HCT116 (cell line): ENCODE data around the gene MIB2. TPM values are rescaled to one million over a fixed set of nuclear protein-coding genes. Genes with fewer than 3 reads are reported as not detected.

ENCODE experiments used
- ATAC-seq: fragments of 200-7000 bp; cut with Tn5 transposase; 2 replicates; pipeline ENCODE4 v1.9.1; 2020; ENCODE audit warnings: mild to moderate bottlenecking, moderate library complexity
- BruUV-seq: library from RNA; stranded (reverse); fragments of 400-500 nt; replicated peaks from 2 replicates; lab custom pipeline; 2021; lab: Mats Ljungman, UMichigan
- CTCF ChIA-PET: fragments of 300-600 bp; sonication (Branson Sonifier 250); formaldehyde crosslinking; loops from one replicate; lab custom pipeline; 2021; ENCODE audit warnings: antibody characterized with exemption; lab: Charles Lee
- POLR2A ChIA-PET: fragments of 300-600, 350-600 bp; sonication (Branson Sonifier 250); formaldehyde crosslinking; loops from one replicate; lab custom pipeline; 2021; ENCODE audit warnings: antibody characterized with exemption; lab: Charles Lee
- RAD21 ChIA-PET, 2 experiments: fragments of 300-600 bp; sonication (Branson Sonifier 250); formaldehyde crosslinking; loops; one replicate each; lab custom pipeline; 2023; ENCODE audit warnings: low total read pairs in 2 of 2; ENCODE audit not compliant: uncharacterized antibody in 2 of 2, unreplicated experiment in 2 of 2, low non-redundant PET in 1 of 2; lab: Charles Lee
- DNase-seq: peaks from one replicate; pipeline ENCODE4 v3.0.0-alpha.2; 2010; ENCODE audit warnings: low read depth, low spot score
- H2AFZ ChIP-seq: fragments of 200-600 bp; shearing (Covaris generic), sonication (generic); 2 replicates; pipeline ENCODE4 v1.6.1; 2017; ENCODE audit warnings: low read depth, mixed run types, mixed read lengths, antibody characterized with exemption, low read length; ENCODE audit not compliant: poor library complexity, severe bottlenecking
- H3K27ac ChIP-seq: 2 replicates; pipeline ENCODE4 v1.5.1; 2012; ENCODE audit warnings: low read depth, low read length
- H3K27me3 ChIP-seq: fragments of 200-600 bp; sonication (generic); 2 replicates; pipeline ENCODE4 v1.6.1; 2016; ENCODE audit warnings: mixed run types, low read length, mixed read lengths; ENCODE audit not compliant: insufficient read depth
- H3K36me3 ChIP-seq, 2 experiments: fragments of 200-500 bp in 1 of 2; fragments of 200-600 bp in 1 of 2; sonication (Bioruptor generic) in 1 of 2; sonication (generic) in 1 of 2; 2 replicates each; pipeline versions ENCODE4 v1.5.1 to v1.6.1; 2014 to 2016; ENCODE audit warnings: low read length in 2 of 2, inconsistent platforms in 1 of 2, mixed read lengths in 1 of 2, mixed run types in 1 of 2; ENCODE audit not compliant: insufficient read depth in 2 of 2, control insufficient read depth in 1 of 2
- H3K4me1 ChIP-seq, 2 experiments: fragments of 200-600 bp in 1 of 2; sonication (generic) in 1 of 2; 2 replicates each; pipeline versions ENCODE4 v1.5.1 to v1.6.1; 2012 to 2017; ENCODE audit warnings: low read length in 2 of 2, inconsistent platforms in 1 of 2, mild to moderate bottlenecking in 1 of 2, mixed read lengths in 1 of 2, mixed run types in 1 of 2, moderate library complexity in 1 of 2; ENCODE audit not compliant: insufficient read depth in 2 of 2, control insufficient read depth in 1 of 2
- H3K4me2 ChIP-seq: fragments of 200-600 bp; sonication (generic); 2 replicates; pipeline ENCODE4 v1.6.1; 2017; ENCODE audit warnings: mixed run types, low read length, mixed read lengths
- H3K4me3 ChIP-seq, 2 experiments: fragments of 200-600 bp in 1 of 2; sonication (generic) in 1 of 2; replicated peaks in 1 of 2; 2 replicates each; pipeline ENCODE4 v1.5.1; 2011 to 2016; ENCODE audit warnings: low read length in 2 of 2, control low read depth in 1 of 2, low read depth in 1 of 2, mild to moderate bottlenecking in 1 of 2, mixed read lengths in 1 of 2, mixed run types in 1 of 2
- H3K79me2 ChIP-seq: fragments of 200-600 bp; sonication (generic); 2 replicates; pipeline ENCODE4 v1.6.1; 2017; ENCODE audit warnings: mild to moderate bottlenecking, mixed run types, low read length, moderate library complexity, mixed read lengths; ENCODE audit not compliant: insufficient read depth
- H3K9ac ChIP-seq: fragments of 200-600 bp; sonication (generic); 2 replicates; pipeline ENCODE4 v1.6.1; 2016; ENCODE audit warnings: low read length, mixed read lengths
- H3K9me2 ChIP-seq: fragments of 200-600 bp; sonication (generic), shearing (Covaris generic); 2 replicates; pipeline ENCODE4 v1.6.1; 2017; ENCODE audit warnings: mixed run types, mild to moderate bottlenecking, moderate library complexity; ENCODE audit not compliant: insufficient read depth
- H3K9me3 ChIP-seq, 2 experiments: fragments of 200-500 bp in 1 of 2; fragments of 200-600 bp in 1 of 2; sonication (Bioruptor generic) in 1 of 2; sonication (generic) in 1 of 2; 2 replicates each; pipeline ENCODE4 v1.6.1; 2014 to 2017; ENCODE audit warnings: low read length in 2 of 2, mixed read lengths in 2 of 2, inconsistent platforms in 1 of 2, low read depth in 1 of 2, mild to moderate bottlenecking in 1 of 2, mixed run types in 1 of 2, moderate library complexity in 1 of 2; ENCODE audit not compliant: control insufficient read depth in 1 of 2, insufficient read depth in 1 of 2
- H4K20me1 ChIP-seq: fragments of 200-600 bp; sonication (generic), shearing (Covaris generic); 2 replicates; pipeline ENCODE4 v1.6.1; 2017; ENCODE audit warnings: mixed run types, mild to moderate bottlenecking, moderate library complexity; ENCODE audit not compliant: insufficient read depth
- ATF3 ChIP-seq: IDR thresholded peaks from 2 replicates; pipeline ENCODE4 v1.6.1; 2012
- CBX3 ChIP-seq: IDR thresholded peaks from 2 replicates; pipeline ENCODE4 v1.6.1; 2012; ENCODE audit warnings: low read depth
- CEBPB ChIP-seq: IDR thresholded peaks from 2 replicates; pipeline ENCODE4 v1.6.1; 2012; ENCODE audit warnings: low read depth
- CTCF ChIP-seq, 3 experiments: fragments of 200-600 bp in 1 of 3; sonication (generic) in 1 of 3; IDR thresholded peaks in 2 of 3; conservative IDR thresholded peaks in 1 of 3; 2 replicates each; pipeline ENCODE4 v1.5.1; 2012 to 2017; ENCODE audit warnings: low read depth in 2 of 3, low read length in 2 of 3, antibody characterized with exemption in 1 of 3, borderline replicate concordance in 1 of 3, control low read depth in 1 of 3, mild to moderate bottlenecking in 1 of 3, mixed read lengths in 1 of 3, mixed run types in 1 of 3, moderate library complexity in 1 of 3; ENCODE audit not compliant: insufficient read depth in 1 of 3
- EGR1 ChIP-seq: IDR thresholded peaks from 2 replicates; pipeline ENCODE4 v1.6.1; 2012; ENCODE audit warnings: low read depth
- ELF1 ChIP-seq: IDR thresholded peaks from 2 replicates; pipeline ENCODE4 v1.6.1; 2012; ENCODE audit warnings: low read depth, borderline replicate concordance
- EZH2 ChIP-seq: fragments of 200-600 bp; sonication (generic); IDR thresholded peaks from 2 replicates; pipeline ENCODE4 v1.6.1; 2017; ENCODE audit warnings: antibody characterized with exemption, mixed run types
- FOSL1 ChIP-seq: IDR thresholded peaks from 2 replicates; pipeline ENCODE4 v1.6.1; 2012; ENCODE audit warnings: low read depth
- JUND ChIP-seq: IDR thresholded peaks from 2 replicates; pipeline ENCODE4 v1.6.1; 2012
- MAX ChIP-seq: IDR thresholded peaks from 2 replicates; pipeline ENCODE4 v1.6.1; 2012
- POLR2A ChIP-seq: IDR thresholded peaks from 2 replicates; pipeline ENCODE4 v1.7.0; 2011; ENCODE audit warnings: borderline replicate concordance; ENCODE audit not compliant: insufficient read depth, insufficient read length; ENCODE audit errors: extremely low read depth
- RAD21 ChIP-seq: IDR thresholded peaks from 2 replicates; pipeline ENCODE4 v1.6.1; 2012; ENCODE audit warnings: low read depth, mild to moderate bottlenecking
- REST ChIP-seq: IDR thresholded peaks from 2 replicates; pipeline ENCODE4 v1.6.1; 2012; ENCODE audit warnings: low read depth
- SIN3A ChIP-seq: IDR thresholded peaks from 2 replicates; pipeline ENCODE4 v1.6.1; 2012; ENCODE audit warnings: low read depth
- SP1 ChIP-seq: IDR thresholded peaks from 2 replicates; pipeline ENCODE4 v1.6.1; 2012; ENCODE audit warnings: low read depth
- YY1 ChIP-seq: IDR thresholded peaks from 2 replicates; pipeline ENCODE4 v1.6.1; 2011; ENCODE audit warnings: low read length, low read depth, moderate library complexity, mild to moderate bottlenecking; ENCODE audit not compliant: insufficient replicate concordance; ENCODE audit errors: extremely low read depth
- ZBTB33 ChIP-seq: IDR thresholded peaks from 2 replicates; pipeline ENCODE4 v1.6.1; 2011; ENCODE audit warnings: mild to moderate bottlenecking, low read length, moderate library complexity; ENCODE audit not compliant: insufficient replicate concordance; ENCODE audit errors: extremely low read depth
- intact Hi-C: fragments of 100-400 bp; cut with micrococcal nuclease; formaldehyde crosslinking; loops from 2 replicates; pipeline ENCODE4 v1.10.0; 2022
- total RNA-seq: library from RNA; stranded (reverse); gene quantifications from one replicate; pipeline ENCODE4 v1.2.1, GENCODE V29; 2021; ENCODE audit not compliant: unreplicated experiment

Gene MIB2
- total RNA-seq, 1 experiment from 2014 or later = 194 TPM

GRCh38 chr1:1623631-1624442 is 8.5 kb downstream of the MIB2 start:
- no TSS peak for BruUV-seq
- RAD21 ChIA-PET = no interaction called here

More at GRCh38 chr1:1623631-1624442, 8.5 kb downstream of the MIB2 start:
- H2AFZ ChIP-seq = no peak overlapping the region
- no peak overlapping the region for H3K4me2 ChIP-seq
- H3K79me2 ChIP-seq = peaks cover 12% of the 10 kb centered on the region; the same call in 1 of the 2 replicates
- no peak overlapping the region; the same call in 1 of the 2 replicates for H3K27ac ChIP-seq
- DNase-seq = no peak
- no peaks in the 10 kb centered on the region for H3K9me3 ChIP-seq
- no peak overlapping the region for H3K4me3 ChIP-seq
- H3K9ac ChIP-seq = no peak overlapping the region
- CTCF ChIA-PET = no interaction called here
- H3K36me3 ChIP-seq = no peaks in the 10 kb centered on the region
- ATAC-seq = no peak
- TF ChIP-seq CTCF (IDR thresholded peaks at IDR 0.05 in 2 of 3, conservative IDR thresholded peaks at IDR 0.05 in 1 of 3; ENCODE audit: borderline replicate concordance in 1 of 3, insufficient read depth in 1 of 3, low read depth in 2 of 3, low read length in 2 of 3) = no peak
- no peak for TF ChIP-seq RAD21
- TF ChIP-seq SIN3A = no peak
- TF ChIP-seq EZH2 = no peak
- no peak for TF ChIP-seq EGR1
- TF ChIP-seq REST = no peak
- no peak for TF ChIP-seq MAX
- no peak for TF ChIP-seq YY1
- no peak for TF ChIP-seq ATF3
- TF ChIP-seq ELF1 = no peak
- TF ChIP-seq SP1 = no peak
- TF ChIP-seq CEBPB = no peak
- no peak for TF ChIP-seq ZBTB33
- no peak for TF ChIP-seq JUND
- TF ChIP-seq FOSL1 = no peak
- no peak for TF ChIP-seq POLR2A
- TF ChIP-seq CBX3 = no peak
- H3K4me1 ChIP-seq = peaks cover 4 to 41% of the 10 kb centered on the region in 2 experiments
- POLR2A ChIA-PET = no interaction called here
- H3K9me2 ChIP-seq = no peaks in the 10 kb centered on the region
- intact Hi-C loops = no loop called here
- no peaks in the 10 kb centered on the region for H3K27me3 ChIP-seq
- H4K20me1 ChIP-seq = no peaks in the 10 kb centered on the region
